Left lung (tissue), 10 donors: ENCODE results near the gene ZSCAN31. TPM values are rescaled to one million over a fixed set of nuclear protein-coding genes. Genes with fewer than 3 reads are reported as not detected.
"Not testable (repeated sequence)": the region's sequence is repeated elsewhere in the genome, so short reads cannot be mapped to it uniquely, and the experiment has no call there.

Experiments
- ATAC-seq: fragments of 200-7000 bp; cut with Tn5 transposase; one replicate; pipeline ENCODE4 v1.9.1; 2020; ENCODE audit warnings: moderate library complexity
- DNase-seq, 4 donors: peaks; one replicate each; pipeline ENCODE4 v3.0.0-alpha.2; 2013 to 2020
- H3K27ac ChIP-seq, 2 donors: fragments of 200-600 bp; sonication (generic) in 1 of 2; one replicate each; pipeline versions ENCODE4 v1.5.0 to v1.8.0; 2020 to 2021
- H3K27me3 ChIP-seq, 2 donors: fragments of 200-600 bp; sonication (generic) in 1 of 2; one replicate each; pipeline versions ENCODE4 v1.5.0 to v1.8.0; 2020 to 2021
- H3K36me3 ChIP-seq, 2 donors: fragments of 200-600 bp; sonication (generic) in 1 of 2; one replicate each; pipeline versions ENCODE4 v1.5.0 to v1.8.0; 2020 to 2021
- H3K4me1 ChIP-seq, 2 donors: fragments of 200-600 bp; one replicate each; pipeline ENCODE4 v1.8.0; 2021
- H3K4me3 ChIP-seq, 2 donors: fragments of 200-600 bp; sonication (generic) in 1 of 2; one replicate each; pipeline versions ENCODE4 v1.5.0 to v1.8.0; 2020 to 2021; ENCODE audit warnings: mild to moderate bottlenecking in 1 of 2
- H3K9me3 ChIP-seq, 2 donors: fragments of 200-600 bp; sonication (generic) in 1 of 2; one replicate each; pipeline versions ENCODE4 v1.5.0 to v1.8.0; 2020 to 2021
- CTCF ChIP-seq, 2 donors: fragments of 200-600 bp; sonication (generic) in 1 of 2; IDR thresholded peaks; one replicate each; pipeline versions ENCODE4 v1.5.0 to v1.8.0; 2021; ENCODE audit warnings: antibody characterized with exemption in 2 of 2
- intact Hi-C, 2 donors: fragments of 100-400 bp; cut with DNase I; formaldehyde crosslinking; loops; one replicate each; pipeline versions ENCODE4 v1.11.2 to v1.14.2; 2022
- polyA plus RNA-seq, 6 donors: library from polyadenylated mRNA; unstranded; fragments of 120-200 nt; gene quantifications; one replicate each; pipeline ENCODE4 v1.2.1, GENCODE V29; 2013; ENCODE audit not compliant: insufficient read length in 6 of 6
- total RNA-seq, 2 donors: library from RNA; stranded (reverse); fragmentation: NEBNext Ultra II Directional; extraction: Animal tissue kit (Norgen Biotek cat#: 25700); gene quantifications; one replicate each; pipeline ENCODE4 v1.2.1, GENCODE V29; 2021
- donor health status: DM: no; HTN: yes; CAD: no.
- donor health status: DM: no; HTN: no; CAD: no.

The ZSCAN31 gene
- total and polyA plus RNA-seq, 8 donors, result 7.1 to 30.8 (median 10.9) TPM

- Histone ChIP-seq H3K9me3 (no peaks in the 10 kb centered on the region), H3K4me3 (no peak overlapping the region), H3K27ac (no peak overlapping the region), H3K36me3 (peaks cover 0 to 7% of the 10 kb centered on the region in 2 donors), H3K27me3 (no peaks in the 10 kb centered on the region), H3K4me1 (no peaks in the 10 kb centered on the region)
- DNase-seq (no peak), ATAC-seq (no peak)
- intact Hi-C loops, result no loop called here
- TF ChIP-seq CTCF (IDR thresholded peaks at IDR 0.05), result no peak
These were observed 34.5 kb upstream of the ZSCAN31 start for GRCh38 chr6:28370440-28370839.

- no peak for ATAC-seq
These were observed 33.5 kb upstream of the ZSCAN31 start for GRCh38 chr6:28369463-28369862.

GRCh38 chr6:28368522-28368921 lies 32.6 kb upstream of the ZSCAN31 start:
- no peaks in the 10 kb centered on the region for H3K4me1 ChIP-seq
- intact Hi-C loops, result no loop called here
- no peak overlapping the region for H3K4me3 ChIP-seq
- no peak for ATAC-seq
- TF ChIP-seq CTCF (IDR thresholded peaks at IDR 0.05), result no peak
- H3K36me3 ChIP-seq, result peaks cover 0 to 26% of the 10 kb centered on the region in 2 donors
- DNase-seq, result no peak
- no peaks in the 10 kb centered on the region for H3K27me3 ChIP-seq
- H3K9me3 ChIP-seq, result no peaks in the 10 kb centered on the region
- no peak overlapping the region for H3K27ac ChIP-seq

More at GRCh38 chr6:28369463-28369862, 33.5 kb upstream of the ZSCAN31 start:
- no peak for TF ChIP-seq CTCF (IDR thresholded peaks at IDR 0.05)
- H3K4me3 ChIP-seq, result no peak overlapping the region
- intact Hi-C loops, result no loop called here
- H3K36me3 ChIP-seq, result peaks cover 0 to 17% of the 10 kb centered on the region in 2 donors
- no peaks in the 10 kb centered on the region for H3K4me1 ChIP-seq
- DNase-seq, result no peak
- H3K9me3 ChIP-seq, result no peaks in the 10 kb centered on the region
- no peaks in the 10 kb centered on the region for H3K27me3 ChIP-seq
- no peak overlapping the region for H3K27ac ChIP-seq

GRCh38 chr6:28365590-28365989 lies 29.6 kb upstream of the ZSCAN31 start:
- H3K4me3 ChIP-seq, H3K4me1 ChIP-seq, ATAC-seq, H3K27ac ChIP-seq, DNase-seq, H3K9me3 ChIP-seq, H3K27me3 ChIP-seq, intact Hi-C loops: not testable (repeated sequence)
- peaks cover 0 to 48% of the 10 kb centered on the region in 2 donors for H3K36me3 ChIP-seq

GRCh38 chr6:28360961-28361360 lies 25.0 kb upstream of the ZSCAN31 start:
- ATAC-seq (no peak), DNase-seq (no peak)
- TF ChIP-seq CTCF (IDR thresholded peaks at IDR 0.05), result no peak
- H3K9me3 ChIP-seq, result no peaks in the 10 kb centered on the region
- H3K4me1 ChIP-seq, result peaks cover 0 to 10% of the 10 kb centered on the region in 2 donors
- H3K27me3 ChIP-seq, result no peaks in the 10 kb centered on the region
- H3K27ac ChIP-seq, result no peak overlapping the region
- no peak overlapping the region for H3K4me3 ChIP-seq
- H3K36me3 ChIP-seq, result peaks cover 0 to 53% of the 10 kb centered on the region in 2 donors
- intact Hi-C loops, result no loop called here

GRCh38 chr6:28359562-28359961 lies 23.6 kb upstream of the ZSCAN31 start:
- peak in 1 of 4 donors; percentile 58 for DNase-seq
- not testable (repeated sequence) for H3K27me3 ChIP-seq

More at GRCh38 chr6:28359562-28359961, 23.6 kb upstream of the ZSCAN31 start:
- Histone ChIP-seq H3K36me3 (peaks cover 0 to 39% of the 10 kb centered on the region in 2 donors), H3K4me1 (peaks cover 5 to 21% of the 10 kb centered on the region in 2 donors)
- H3K4me3 ChIP-seq, ATAC-seq, H3K27ac ChIP-seq, H3K9me3 ChIP-seq: not testable (repeated sequence)
- intact Hi-C loops, result loop anchor here in 1 of 2 donors (5.0 kb wide), 1 partner anchor 227 kb away; no protein-coding TSS in a partner anchor
